ENCODE data around the gene OR2M4. TPM values are rescaled to one million over a fixed set of nuclear protein-coding genes. Genes with fewer than 3 reads are reported as not detected.

The OR2M4 gene, protein sequence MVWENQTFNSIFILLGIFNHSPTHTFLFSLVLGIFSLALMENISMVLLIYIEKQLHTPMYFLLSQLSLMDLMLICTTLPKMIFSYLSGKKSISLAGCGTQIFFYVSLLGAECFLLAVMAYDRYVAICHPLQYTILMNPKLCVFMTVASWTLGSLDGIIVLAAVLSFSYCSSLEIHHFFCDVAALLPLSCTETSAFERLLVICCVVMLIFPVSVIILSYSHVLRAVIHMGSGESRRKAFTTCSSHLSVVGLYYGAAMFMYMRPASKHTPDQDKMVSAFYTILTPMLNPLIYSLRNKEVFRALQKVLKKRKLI
- under 0.01 TPM in 1 of 2 replicates, not detected in the other for total RNA-seq
- 0.05 TPM in 1 of 2 replicates, not detected in the other for polyA plus RNA-seq
- polyA plus RNA-seq (2012) = not detected in 2 replicates
- polyA minus RNA-seq (ENCODE audit: low replicate concordance) = not detected in 2 replicates

GRCh38 chr1:248231117-248231516 lies at the start of gene OR2M4:
TSS of gene OR2M4 (plus strand) at chr1:248231417. CDS start at chr1:248238929, 7,512 bp downstream.
- Histone ChIP-seq H3K36me3 (ENCODE audit: control insufficient read depth, insufficient read depth, low read length) (no peaks in the 10 kb centered on the region), H3K9ac (ENCODE audit: insufficient read depth, low read length) (no peak within 1 kb of the TSS), H3K79me2 (ENCODE audit: control insufficient read depth, insufficient read depth, low read length) (no peaks in the 10 kb centered on the region), H3K4me1 (ENCODE audit: control insufficient read depth, extremely low read depth, insufficient read depth, low read length) (no peaks in the 10 kb centered on the region), H3K4me2 (ENCODE audit: extremely low read depth, insufficient read depth, low read length) (no peak within 1 kb of the TSS), H2AFZ (ENCODE audit: low read length) (no peak within 1 kb of the TSS), H3K27me3 (ENCODE audit: control insufficient read depth, insufficient read depth, low read length) (no peaks in the 10 kb centered on the region), H3K27ac (ENCODE audit: insufficient read depth, low read length) (no peak within 1 kb of the TSS), H3K9me3 (ENCODE audit: control insufficient read depth, insufficient read depth, low read depth, low read length) (no peaks in the 10 kb centered on the region), H4K20me1 (ENCODE audit: control insufficient read depth, extremely low read depth, insufficient read depth, low read length) (no peaks in the 10 kb centered on the region), H3K4me3 (replicated peaks in 1 of 4; ENCODE audit: control extremely low read depth in 1 of 4, insufficient read depth in 1 of 4, low read depth in 3 of 4, low read length in 4 of 4) (no peak within 1 kb of the TSS)
- no peak for TF ChIP-seq EZH2 (IDR thresholded peaks at IDR 0.05; ENCODE audit: low read length, missing control alignments)
- TF ChIP-seq CTCF (conservative IDR thresholded peaks at IDR 0.05 in 1 of 2, IDR thresholded peaks at IDR 0.05 in 1 of 2; ENCODE audit: low read depth in 1 of 2, low read length in 2 of 2) = no peak
- no peak for DNase-seq (ENCODE audit: low read depth in 2 of 2)

DNA sequence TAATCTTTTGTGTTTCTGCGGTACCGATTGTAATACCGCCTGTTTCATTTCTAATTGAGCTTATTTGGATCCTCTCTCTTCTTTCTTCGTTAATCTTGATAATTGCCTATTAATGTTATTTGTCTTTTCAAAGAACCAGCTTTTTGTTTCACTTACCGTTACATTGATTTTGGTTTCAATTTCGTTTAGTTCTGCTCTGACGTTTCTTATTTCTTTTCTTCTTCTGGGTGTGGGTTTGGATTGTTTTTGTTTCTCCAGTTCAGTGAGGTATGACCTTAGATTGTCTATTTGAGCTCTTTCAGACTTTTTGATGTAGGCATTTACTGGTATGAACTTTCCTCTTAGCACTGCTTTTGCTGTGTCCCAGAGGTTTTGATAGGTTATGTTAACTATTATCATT lies 47.2 kb upstream of the OR2M4 start:
- Histone ChIP-seq H3K36me3 (ENCODE audit: control insufficient read depth, insufficient read depth, low read length) (no peaks in the 10 kb centered on the region), H3K9me3 (ENCODE audit: control insufficient read depth, insufficient read depth, low read depth, low read length) (no peaks in the 10 kb centered on the region), H3K4me2 (ENCODE audit: extremely low read depth, insufficient read depth, low read length) (no peak overlapping the region), H3K4me3 (replicated peaks in 1 of 4; ENCODE audit: control extremely low read depth in 1 of 4, insufficient read depth in 1 of 4, low read depth in 3 of 4, low read length in 4 of 4) (no peak overlapping the region), H3K4me1 (ENCODE audit: control insufficient read depth, extremely low read depth, insufficient read depth, low read length) (no peaks in the 10 kb centered on the region), H3K27me3 (ENCODE audit: control insufficient read depth, insufficient read depth, low read length) (no peaks in the 10 kb centered on the region), H3K9ac (ENCODE audit: insufficient read depth, low read length) (no peak overlapping the region), H3K79me2 (ENCODE audit: control insufficient read depth, insufficient read depth, low read length) (no peaks in the 10 kb centered on the region), H2AFZ (ENCODE audit: low read length) (no peak overlapping the region), H3K27ac (ENCODE audit: insufficient read depth, low read length) (no peak overlapping the region), H4K20me1 (ENCODE audit: control insufficient read depth, extremely low read depth, insufficient read depth, low read length) (no peaks in the 10 kb centered on the region)
- no peak for DNase-seq (ENCODE audit: low read depth in 2 of 2)
- TF ChIP-seq EZH2 (IDR thresholded peaks at IDR 0.05; ENCODE audit: low read length, missing control alignments) (no peak), CTCF (conservative IDR thresholded peaks at IDR 0.05 in 1 of 2, IDR thresholded peaks at IDR 0.05 in 1 of 2; ENCODE audit: low read depth in 1 of 2, low read length in 2 of 2) (no peak)

DNA sequence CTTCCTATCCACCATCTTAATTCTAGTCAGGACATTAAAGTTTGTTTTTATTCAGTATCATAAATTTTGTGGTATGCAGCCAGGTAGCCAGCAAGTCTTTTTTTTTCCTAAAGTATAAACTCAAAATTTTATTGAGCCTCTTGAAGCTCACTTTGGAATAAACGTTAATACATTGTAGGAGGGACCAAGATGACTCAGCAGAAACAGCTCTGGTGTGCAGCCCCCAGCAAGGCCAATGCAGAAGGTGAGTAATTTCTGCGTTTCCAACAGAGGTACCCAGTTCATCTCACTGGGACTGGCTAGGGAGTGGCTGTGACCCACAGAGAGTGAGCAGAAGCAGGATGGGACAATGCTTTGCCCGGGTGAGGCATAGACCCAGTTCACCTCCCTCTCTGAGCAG lies 43.9 kb upstream of the OR2M4 start:
- H3K4me3 ChIP-seq (replicated peaks in 1 of 4; ENCODE audit: control extremely low read depth in 1 of 4, insufficient read depth in 1 of 4, low read depth in 3 of 4, low read length in 4 of 4) = no peak overlapping the region
- TF ChIP-seq CTCF (conservative IDR thresholded peaks at IDR 0.05 in 1 of 2, IDR thresholded peaks at IDR 0.05 in 1 of 2; ENCODE audit: low read depth in 1 of 2, low read length in 2 of 2) (no peak), EZH2 (IDR thresholded peaks at IDR 0.05; ENCODE audit: low read length, missing control alignments) (no peak)
- H4K20me1 ChIP-seq (ENCODE audit: control insufficient read depth, extremely low read depth, insufficient read depth, low read length) = no peaks in the 10 kb centered on the region
- H3K4me1 ChIP-seq (ENCODE audit: control insufficient read depth, extremely low read depth, insufficient read depth, low read length) = no peaks in the 10 kb centered on the region
- no peak overlapping the region for H3K4me2 ChIP-seq (ENCODE audit: extremely low read depth, insufficient read depth, low read length)
- DNase-seq (ENCODE audit: low read depth in 2 of 2) = no peak
- no peaks in the 10 kb centered on the region for H3K79me2 ChIP-seq (ENCODE audit: control insufficient read depth, insufficient read depth, low read length)
- H3K9me3 ChIP-seq (ENCODE audit: control insufficient read depth, insufficient read depth, low read depth, low read length) = no peaks in the 10 kb centered on the region
- H3K27ac ChIP-seq (ENCODE audit: insufficient read depth, low read length) = no peak overlapping the region
- H3K27me3 ChIP-seq (ENCODE audit: control insufficient read depth, insufficient read depth, low read length) = no peaks in the 10 kb centered on the region
- H3K9ac ChIP-seq (ENCODE audit: insufficient read depth, low read length) = no peak overlapping the region
- no peak overlapping the region for H2AFZ ChIP-seq (ENCODE audit: low read length)
- H3K36me3 ChIP-seq (ENCODE audit: control insufficient read depth, insufficient read depth, low read length) = no peaks in the 10 kb centered on the region
